ENCODE results near the gene DARS1.

The DARS1 gene

GRCh38 chr2:135960656-135961551, 24.5 kb downstream of the DARS1 start:
- TF ChIP-seq POLR2AphosphoS5 (IDR thresholded peaks at IDR 0.05; ENCODE audit: low read depth, low read length) (no peak), TAF1 (IDR thresholded peaks at IDR 0.05; ENCODE audit: borderline replicate concordance, insufficient read depth, low read length) (no peak), REST (IDR thresholded peaks at IDR 0.05; ENCODE audit: insufficient read depth in 1 of 2, low read depth in 2 of 2, low read length in 2 of 2) (no peak), FOXP2 (optimal IDR thresholded peaks at IDR 0.05; ENCODE audit: borderline replicate concordance, extremely low read depth, extremely low read length, insufficient read depth) (no peak), SIN3A (IDR thresholded peaks at IDR 0.05; ENCODE audit: borderline replicate concordance, insufficient read depth, low read length) (no peak)

GRCh38 chr2:135960150-135960549, 25.3 kb downstream of the DARS1 start:
- TF ChIP-seq REST (IDR thresholded peaks at IDR 0.05; ENCODE audit: insufficient read depth in 1 of 2, low read depth in 2 of 2, low read length in 2 of 2) (no peak), FOXP2 (optimal IDR thresholded peaks at IDR 0.05; ENCODE audit: borderline replicate concordance, extremely low read depth, extremely low read length, insufficient read depth) (no peak), SIN3A (IDR thresholded peaks at IDR 0.05; ENCODE audit: borderline replicate concordance, insufficient read depth, low read length) (no peak), TAF1 (IDR thresholded peaks at IDR 0.05; ENCODE audit: borderline replicate concordance, insufficient read depth, low read length) (no peak), POLR2AphosphoS5 (IDR thresholded peaks at IDR 0.05; ENCODE audit: low read depth, low read length) (no peak)

GRCh38 chr2:135954020-135954601, 31.3 kb downstream of the DARS1 start:
- no peak for TF ChIP-seq REST (IDR thresholded peaks at IDR 0.05; ENCODE audit: insufficient read depth in 1 of 2, low read depth in 2 of 2, low read length in 2 of 2)
- TF ChIP-seq SIN3A (IDR thresholded peaks at IDR 0.05; ENCODE audit: borderline replicate concordance, insufficient read depth, low read length): no peak
- TF ChIP-seq FOXP2 (optimal IDR thresholded peaks at IDR 0.05; ENCODE audit: borderline replicate concordance, extremely low read depth, extremely low read length, insufficient read depth): no peak
- no peak for TF ChIP-seq POLR2AphosphoS5 (IDR thresholded peaks at IDR 0.05; ENCODE audit: low read depth, low read length)
- no peak for TF ChIP-seq TAF1 (IDR thresholded peaks at IDR 0.05; ENCODE audit: borderline replicate concordance, insufficient read depth, low read length)

- TF ChIP-seq SIN3A (IDR thresholded peaks at IDR 0.05; ENCODE audit: borderline replicate concordance, insufficient read depth, low read length) (no peak), POLR2AphosphoS5 (IDR thresholded peaks at IDR 0.05; ENCODE audit: low read depth, low read length) (no peak), REST (IDR thresholded peaks at IDR 0.05; ENCODE audit: insufficient read depth in 1 of 2, low read depth in 2 of 2, low read length in 2 of 2) (no peak)
These were observed 32.5 kb downstream of the DARS1 start for GRCh38 chr2:135952891-135953290.
